Esophagus muscularis mucosa (tissue), 4 donors: ENCODE measurements around the gene RAB34. TPM values are rescaled to one million over a fixed set of nuclear protein-coding genes. Genes with fewer than 3 reads are reported as not detected.

Source experiments
- DNase-seq: peaks from one replicate; pipeline ENCODE4 v3.0.0-alpha.2; 2017; ENCODE audit errors: extremely low spot score
- H3K27ac ChIP-seq, 4 donors: fragments of 200-600 bp; sonication (generic); replicated peaks in 1 of 4; 1 replicate in 3 of 4; 2 replicates in 1 of 4; pipeline ENCODE4 v1.5.1; 2016 to 2019; ENCODE audit warnings: mild to moderate bottlenecking in 1 of 4
- H3K27me3 ChIP-seq, 4 donors: fragments of 200-600 bp; sonication (generic); one replicate each; pipeline versions ENCODE4 v1.5.1 to v1.6.0; 2016 to 2019
- H3K36me3 ChIP-seq, 4 donors: fragments of 200-600 bp; sonication (generic); one replicate each; pipeline ENCODE4 v1.5.1; 2016 to 2019
- H3K4me1 ChIP-seq, 4 donors: fragments of 200-600 bp; sonication (generic); one replicate each; pipeline ENCODE4 v1.5.1; 2016 to 2019
- H3K4me3 ChIP-seq, 4 donors: fragments of 200-600 bp; sonication (generic); 1 replicate in 2 of 4; 2 replicates in 2 of 4; pipeline ENCODE4 v1.5.1; 2016 to 2019; ENCODE audit warnings: mild to moderate bottlenecking in 4 of 4, moderate library complexity in 1 of 4
- H3K9me3 ChIP-seq, 4 donors: fragments of 200-600 bp; sonication (generic); 1 replicate in 3 of 4; 2 replicates in 1 of 4; pipeline ENCODE4 v1.5.1; 2016 to 2019
- EP300 ChIP-seq: sonication (generic); formaldehyde crosslinking; IDR thresholded peaks from one replicate; pipeline ENCODE4 v1.6.1; 2017; ENCODE audit warnings: antibody characterized with exemption
- POLR2A ChIP-seq: fragments of 450-650 bp; IDR thresholded peaks from one replicate; pipeline ENCODE4 v1.6.1; 2017; ENCODE audit warnings: antibody characterized with exemption, moderate library complexity, mild to moderate bottlenecking, low read depth
- POLR2AphosphoS5 ChIP-seq, 2 donors: sonication (generic); formaldehyde crosslinking; IDR thresholded peaks; one replicate each; pipeline ENCODE4 v1.6.1; 2017; ENCODE audit warnings: antibody characterized with exemption in 2 of 2
- WGBS: methylation state at CpG from one replicate; pipeline ENCODE4 v1.1.5; 2018; 5-methylcytosine and 5-hydroxymethylcytosine counted together
- intact Hi-C: fragments of 100-400 bp; cut with DNase I; formaldehyde crosslinking; loops from one replicate; pipeline ENCODE4 v1.15.1; 2023
- total RNA-seq, 4 donors: library from RNA; depleted of rRNA; stranded (reverse); fragments of >200 nt; gene quantifications; one replicate each; pipeline versions ENCODE4 v1.1.0 to v1.2.1, GENCODE V29; 2016
- TF ChIP-seq, protein P1 (sequence below), 3 experiments: fragments of 200-600 bp in 2 of 3; fragments of 450-650 bp in 1 of 3; sonication (generic) in 2 of 3; IDR thresholded peaks; one replicate each; pipeline ENCODE4 v1.5.1; 2017 to 2019; ENCODE audit warnings: antibody characterized with exemption in 3 of 3, mild to moderate bottlenecking in 2 of 3, moderate library complexity in 1 of 3

Gene RAB34
- total RNA-seq, 4 donors from 2014 or later, result 147 to 216 (median 202) TPM

GRCh38 chr17:28748852-28749515, 31.3 kb upstream of the RAB34 start:
- H3K36me3 ChIP-seq, result peaks cover 0 to 28% (median 23%) of the 10 kb centered on the region in 4 donors
- 75% methylated on average over 9 of the region's 18 CpGs for WGBS
- TF ChIP-seq POLR2AphosphoS5 (IDR thresholded peaks at IDR 0.05), result no peak
- TF ChIP-seq EP300, result no peak
- TF ChIP-seq, protein P1, sequence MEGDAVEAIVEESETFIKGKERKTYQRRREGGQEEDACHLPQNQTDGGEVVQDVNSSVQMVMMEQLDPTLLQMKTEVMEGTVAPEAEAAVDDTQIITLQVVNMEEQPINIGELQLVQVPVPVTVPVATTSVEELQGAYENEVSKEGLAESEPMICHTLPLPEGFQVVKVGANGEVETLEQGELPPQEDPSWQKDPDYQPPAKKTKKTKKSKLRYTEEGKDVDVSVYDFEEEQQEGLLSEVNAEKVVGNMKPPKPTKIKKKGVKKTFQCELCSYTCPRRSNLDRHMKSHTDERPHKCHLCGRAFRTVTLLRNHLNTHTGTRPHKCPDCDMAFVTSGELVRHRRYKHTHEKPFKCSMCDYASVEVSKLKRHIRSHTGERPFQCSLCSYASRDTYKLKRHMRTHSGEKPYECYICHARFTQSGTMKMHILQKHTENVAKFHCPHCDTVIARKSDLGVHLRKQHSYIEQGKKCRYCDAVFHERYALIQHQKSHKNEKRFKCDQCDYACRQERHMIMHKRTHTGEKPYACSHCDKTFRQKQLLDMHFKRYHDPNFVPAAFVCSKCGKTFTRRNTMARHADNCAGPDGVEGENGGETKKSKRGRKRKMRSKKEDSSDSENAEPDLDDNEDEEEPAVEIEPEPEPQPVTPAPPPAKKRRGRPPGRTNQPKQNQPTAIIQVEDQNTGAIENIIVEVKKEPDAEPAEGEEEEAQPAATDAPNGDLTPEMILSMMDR (IDR thresholded peaks at IDR 0.05), result no peak
- no peak for TF ChIP-seq POLR2A
- H3K9me3 ChIP-seq, result no peaks in the 10 kb centered on the region
- H3K4me1 ChIP-seq, result peaks cover 39 to 55% (median 51%) of the 10 kb centered on the region in 4 donors
- no peak for DNase-seq
- H3K27me3 ChIP-seq, result no peaks in the 10 kb centered on the region
- no peak overlapping the region for H3K4me3 ChIP-seq
- peak overlapping the region; percentile 13 to 60 (median 36) for H3K27ac ChIP-seq
- intact Hi-C loops, result loop anchor here (2.0 kb wide), 1 partner anchor 22 kb away; the partner anchor contains the start of gene TLCD1

DNA sequence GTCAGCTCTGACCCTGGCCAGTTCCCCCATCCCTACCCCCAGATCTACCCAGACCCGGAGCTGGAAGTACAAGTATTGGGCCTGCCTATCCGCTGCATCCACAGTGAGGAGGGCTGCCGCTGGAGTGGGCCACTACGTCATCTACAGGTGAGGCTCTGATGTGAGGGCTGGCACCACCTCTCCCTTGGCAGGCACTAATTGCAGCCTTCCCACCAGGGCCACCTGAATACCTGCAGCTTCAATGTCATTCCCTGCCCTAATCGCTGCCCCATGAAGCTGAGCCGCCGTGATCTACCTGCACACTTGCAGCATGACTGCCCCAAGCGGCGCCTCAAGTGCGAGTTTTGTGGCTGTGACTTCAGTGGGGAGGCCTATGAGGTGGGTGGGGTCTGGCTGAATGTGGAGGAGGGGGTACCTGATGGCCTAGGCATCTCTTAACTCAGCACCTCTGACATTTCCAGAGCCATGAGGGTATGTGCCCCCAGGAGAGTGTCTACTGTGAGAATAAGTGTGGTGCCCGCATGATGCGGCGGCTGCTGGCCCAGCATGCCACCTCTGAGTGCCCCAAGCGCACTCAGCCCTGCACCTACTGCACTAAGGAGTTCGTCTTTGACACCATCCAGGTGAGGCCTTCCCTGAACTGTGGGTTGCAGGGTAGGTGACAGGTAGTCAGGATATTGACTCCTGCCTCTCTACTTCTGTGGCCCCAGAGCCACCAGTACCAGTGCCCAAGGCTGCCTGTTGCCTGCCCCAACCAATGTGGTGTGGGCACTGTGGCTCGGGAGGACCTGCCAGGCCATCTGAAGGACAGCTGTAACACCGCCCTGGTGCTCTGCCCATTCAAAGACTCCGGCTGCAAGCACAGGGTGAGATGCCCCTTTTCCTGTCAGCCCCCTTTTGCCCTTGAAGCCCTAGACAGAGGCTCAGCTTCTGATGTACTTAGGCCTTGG, 30.4 kb upstream of the RAB34 start:
- WGBS, result 93% methylated on average over 10 of the region's 18 CpGs
- intact Hi-C loops, result loop anchor here (2.0 kb wide), 1 partner anchor 21 kb away; the partner anchor contains the start of gene TLCD1
- Histone ChIP-seq H3K27ac (no peak overlapping the region), H3K4me1 (peaks cover 43 to 62% (median 57%) of the 10 kb centered on the region in 4 donors), H3K27me3 (no peaks in the 10 kb centered on the region), H3K9me3 (no peaks in the 10 kb centered on the region), H3K4me3 (no peak overlapping the region), H3K36me3 (peaks cover 0 to 28% (median 23%) of the 10 kb centered on the region in 4 donors)
- no peak for DNase-seq
- TF ChIP-seq, protein P1 (IDR thresholded peaks at IDR 0.05), result no peak
- TF ChIP-seq EP300, result no peak

GRCh38 chr17:28747051-28747691, 29.5 kb upstream of the RAB34 start:
- Histone ChIP-seq H3K27me3 (no peaks in the 10 kb centered on the region), H3K36me3 (peaks cover 0 to 28% (median 23%) of the 10 kb centered on the region in 4 donors), H3K4me3 (no peak overlapping the region), H3K4me1 (peaks cover 45 to 69% (median 62%) of the 10 kb centered on the region in 4 donors), H3K27ac (peak overlapping the region; percentile 37 to 95 (median 90)), H3K9me3 (no peaks in the 10 kb centered on the region)
- intact Hi-C loops, result no loop called here
- no peak for DNase-seq
- TF ChIP-seq, protein P1 (IDR thresholded peaks at IDR 0.05), result no peak
- no peak for TF ChIP-seq POLR2AphosphoS5 (IDR thresholded peaks at IDR 0.05)
- no peak for TF ChIP-seq POLR2A
- no peak for TF ChIP-seq EP300
- 71% methylated on average over 3 of the region's 7 CpGs for WGBS

DNA sequence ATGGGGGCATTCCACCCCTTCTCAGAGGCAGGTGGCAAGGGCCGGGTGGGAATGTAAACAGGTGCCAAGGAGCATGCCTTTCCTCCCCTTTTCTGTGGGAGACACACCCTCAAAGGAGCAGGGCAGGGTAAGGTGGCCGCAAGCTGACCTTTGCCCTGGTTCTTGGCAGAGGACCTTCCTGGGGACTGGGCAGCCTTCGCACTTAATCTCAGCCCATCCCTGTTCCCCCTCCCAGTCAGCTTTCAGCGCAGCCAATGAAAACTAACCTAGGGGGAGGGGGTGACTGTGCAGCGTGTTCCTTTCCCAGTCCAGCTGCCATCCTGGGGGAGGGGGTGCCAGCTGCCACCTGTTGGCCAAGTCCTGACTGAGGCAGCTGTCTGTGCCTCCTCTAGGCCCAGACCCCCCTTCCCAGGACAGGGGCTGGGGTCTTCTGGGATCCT, 29.0 kb upstream of the RAB34 start:
- no peaks in the 10 kb centered on the region for H3K27me3 ChIP-seq
- DNase-seq, result no peak
- intact Hi-C loops, result no loop called here
- no peaks in the 10 kb centered on the region for H3K9me3 ChIP-seq
- TF ChIP-seq EP300, result no peak
- TF ChIP-seq POLR2AphosphoS5 (IDR thresholded peaks at IDR 0.05), result no peak
- TF ChIP-seq POLR2A, result no peak
- TF ChIP-seq, protein P1 (IDR thresholded peaks at IDR 0.05), result no peak
- H3K4me3 ChIP-seq, result no peak overlapping the region
- peak overlapping the region; percentile 37 to 95 (median 90) for H3K27ac ChIP-seq
- 66% methylated on average over 5 of the region's 5 CpGs for WGBS
- H3K36me3 ChIP-seq, result peaks cover 0 to 28% (median 23%) of the 10 kb centered on the region in 4 donors
- H3K4me1 ChIP-seq, result peaks cover 45 to 69% (median 62%) of the 10 kb centered on the region in 4 donors
